GM19328 (cell line): ENCODE measurements around the gene EIPR1.
"Not testable (repeated sequence)": the region's sequence is repeated elsewhere in the genome, so short reads cannot be mapped to it uniquely, and the experiment has no call there.

Experiments
- ATAC-seq: cut with Tn5 transposase; IDR thresholded peaks from one replicate; pipeline ENCODE4 v1.9.1; 2021; ENCODE audit warnings: mild to moderate bottlenecking, moderate library complexity; ENCODE audit not compliant: unreplicated experiment

The EIPR1 gene

GRCh38 chr2:3361518-3362389 lies 15.9 kb downstream of the EIPR1 start:
- no peak for ATAC-seq

GRCh38 chr2:3357926-3358325 lies 19.7 kb downstream of the EIPR1 start:
- no peak for ATAC-seq

GRCh38 chr2:3357446-3357845 lies 20.2 kb downstream of the EIPR1 start:
- ATAC-seq, result not testable (repeated sequence)

- no peak for ATAC-seq
Observed at GRCh38 chr2:3356799-3357198, 20.8 kb downstream of the EIPR1 start.

GRCh38 chr2:3355951-3356569 lies 21.6 kb downstream of the EIPR1 start:
- no peak for ATAC-seq

- ATAC-seq, result no peak
Observed at GRCh38 chr2:3354986-3355385, 22.6 kb downstream of the EIPR1 start.

- no peak for ATAC-seq
Observed at GRCh38 chr2:3349211-3349693, 28.4 kb downstream of the EIPR1 start.

- ATAC-seq, result no peak
Observed at GRCh38 chr2:3348767-3349166, 28.9 kb downstream of the EIPR1 start.

- no peak for ATAC-seq
Observed at GRCh38 chr2:3345621-3346020, 32.0 kb downstream of the EIPR1 start.

GRCh38 chr2:3344897-3345296 lies 32.7 kb downstream of the EIPR1 start:
- ATAC-seq, result no peak

- ATAC-seq, result no peak
Observed at GRCh38 chr2:3343012-3343411, 34.6 kb downstream of the EIPR1 start.

GRCh38 chr2:3342324-3342723 lies 35.3 kb downstream of the EIPR1 start:
- no peak for ATAC-seq

GRCh38 chr2:3341336-3341735 lies 36.3 kb downstream of the EIPR1 start:
- no peak for ATAC-seq

- ATAC-seq, result no peak
Observed at GRCh38 chr2:3340144-3340543, 37.5 kb downstream of the EIPR1 start.

GRCh38 chr2:3338340-3338739 lies 39.3 kb downstream of the EIPR1 start:
- no peak for ATAC-seq

- no peak for ATAC-seq
Observed at GRCh38 chr2:3336844-3337243, 40.8 kb downstream of the EIPR1 start.

- ATAC-seq, result no peak
Observed at GRCh38 chr2:3334392-3335345, 42.9 kb downstream of the EIPR1 start.

- ATAC-seq, result no peak
Observed at GRCh38 chr2:3332133-3332532, 45.5 kb downstream of the EIPR1 start.

GRCh38 chr2:3329491-3329890 lies 48.1 kb downstream of the EIPR1 start:
- no peak for ATAC-seq

GRCh38 chr2:3326871-3327270 lies 50.7 kb downstream of the EIPR1 start:
- ATAC-seq, result no peak

- no peak for ATAC-seq
Observed at GRCh38 chr2:3326182-3326537, 51.5 kb downstream of the EIPR1 start.
